Measurements from ENCODE around the gene CACNG1. TPM values are rescaled to one million over a fixed set of nuclear protein-coding genes. Genes with fewer than 3 reads are reported as not detected.
"Not testable (repeated sequence)": the region's sequence is repeated elsewhere in the genome, so short reads cannot be mapped to it uniquely, and the experiment has no call there.

CACNG1 gene
- total RNA-seq, 1 experiment from 2014 or later = not detected

DNA sequence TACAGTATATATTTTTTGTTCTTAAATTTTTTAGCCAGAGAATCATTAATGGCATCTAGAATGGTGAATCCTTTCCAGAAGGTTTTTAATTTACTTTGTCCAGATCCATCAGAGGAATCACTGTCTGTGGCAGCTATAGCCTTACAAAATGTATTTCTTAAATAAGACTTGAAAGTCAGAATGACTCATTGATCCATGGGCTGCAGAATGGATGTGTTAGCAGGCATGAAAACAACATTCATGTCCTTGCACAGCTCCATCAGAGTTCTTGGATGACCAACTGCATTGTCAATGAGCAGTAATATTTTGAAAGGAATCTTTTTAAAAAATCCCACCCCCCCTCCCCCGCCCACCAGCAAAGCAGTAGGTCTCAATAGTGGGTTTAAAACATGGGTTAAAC lies 51.4 kb downstream of the CACNG1 start:
- Histone ChIP-seq H3K27ac (ENCODE audit: low read depth, low read length, poor library complexity, severe bottlenecking) (no peak overlapping the region), H3K9me3 (ENCODE audit: low read depth, low read length, poor library complexity, severe bottlenecking) (no peaks in the 10 kb centered on the region), H3K4me1 (ENCODE audit: insufficient read depth, low read length, poor library complexity, severe bottlenecking) (no peaks in the 10 kb centered on the region), H3K4me3 (ENCODE audit: low read depth, low read length, poor library complexity, severe bottlenecking) (no peak overlapping the region), H3K36me3 (ENCODE audit: insufficient read depth, low read length, poor library complexity, severe bottlenecking) (no peaks in the 10 kb centered on the region), H3K27me3 (replicated peaks; ENCODE audit: insufficient read depth, low read depth, low read length, poor library complexity) (no peaks in the 10 kb centered on the region)
- TF ChIP-seq CTCF (conservative IDR thresholded peaks at IDR 0.05; ENCODE audit: low read depth, low read length) (no peak), EZH2 (IDR thresholded peaks at IDR 0.05; ENCODE audit: borderline replicate concordance, low read depth, low read length, poor library complexity, severe bottlenecking) (no peak)
- intact Hi-C loops (cut with micrococcal nuclease; ENCODE audit: unreplicated experiment) = no loop called here
- no TSS peak for BruUV-seq (replicated peaks)
- ChIA-PET POLR2A (ENCODE audit: low non-redundant PET) (no interaction called here), CTCF (no interaction called here)
- no peak for DNase-seq (ENCODE audit: low spot score)

GRCh38 chr17:67096609-67097008 lies 52.3 kb downstream of the CACNG1 start:
- Histone ChIP-seq H3K27me3 (replicated peaks; ENCODE audit: insufficient read depth, low read depth, low read length, poor library complexity) (no peaks in the 10 kb centered on the region), H3K36me3 (ENCODE audit: insufficient read depth, low read length, poor library complexity, severe bottlenecking) (no peaks in the 10 kb centered on the region), H3K9me3 (ENCODE audit: low read depth, low read length, poor library complexity, severe bottlenecking) (no peaks in the 10 kb centered on the region), H3K27ac (ENCODE audit: low read depth, low read length, poor library complexity, severe bottlenecking) (no peak overlapping the region), H3K4me3 (ENCODE audit: low read depth, low read length, poor library complexity, severe bottlenecking) (no peak overlapping the region), H3K4me1 (ENCODE audit: insufficient read depth, low read length, poor library complexity, severe bottlenecking) (no peaks in the 10 kb centered on the region)
- CTCF ChIA-PET = no interaction called here
- POLR2A ChIA-PET (ENCODE audit: low non-redundant PET) = no interaction called here
- TF ChIP-seq CTCF (conservative IDR thresholded peaks at IDR 0.05; ENCODE audit: low read depth, low read length) (no peak), EZH2 (IDR thresholded peaks at IDR 0.05; ENCODE audit: borderline replicate concordance, low read depth, low read length, poor library complexity, severe bottlenecking) (no peak)
- no TSS peak for BruUV-seq (replicated peaks)
- DNase-seq (ENCODE audit: low spot score) = no peak
- intact Hi-C loops (cut with micrococcal nuclease; ENCODE audit: unreplicated experiment) = no loop called here

DNA sequence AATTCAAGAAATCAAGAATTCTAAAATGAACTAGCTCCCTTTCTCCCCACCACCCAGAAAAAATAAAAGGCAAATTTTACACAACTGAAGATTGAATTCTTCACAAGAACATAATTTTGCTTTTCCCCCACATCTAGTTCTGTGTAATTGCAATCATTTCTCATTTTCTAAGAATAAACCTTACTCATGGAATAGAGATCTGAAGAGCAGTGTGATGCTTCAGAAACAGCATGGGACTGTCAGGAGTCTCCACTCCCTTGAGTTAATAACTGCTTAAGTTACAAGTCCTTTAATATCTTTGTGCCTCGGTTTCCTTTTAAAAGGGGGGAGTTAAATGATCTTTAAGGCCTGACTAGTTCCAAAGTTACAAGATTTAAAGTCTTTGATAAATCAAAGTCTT lies 53.7 kb downstream of the CACNG1 start:
- intact Hi-C loops (cut with micrococcal nuclease; ENCODE audit: unreplicated experiment) = no loop called here
- TF ChIP-seq EZH2 (IDR thresholded peaks at IDR 0.05; ENCODE audit: borderline replicate concordance, low read depth, low read length, poor library complexity, severe bottlenecking) (no peak), CTCF (conservative IDR thresholded peaks at IDR 0.05; ENCODE audit: low read depth, low read length) (no peak)
- no TSS peak for BruUV-seq (replicated peaks)
- CTCF ChIA-PET = no interaction called here
- Histone ChIP-seq H3K36me3 (ENCODE audit: insufficient read depth, low read length, poor library complexity, severe bottlenecking) (no peaks in the 10 kb centered on the region), H3K27ac (ENCODE audit: low read depth, low read length, poor library complexity, severe bottlenecking) (no peak overlapping the region), H3K27me3 (replicated peaks; ENCODE audit: insufficient read depth, low read depth, low read length, poor library complexity) (no peaks in the 10 kb centered on the region), H3K4me1 (ENCODE audit: insufficient read depth, low read length, poor library complexity, severe bottlenecking) (no peaks in the 10 kb centered on the region), H3K9me3 (ENCODE audit: low read depth, low read length, poor library complexity, severe bottlenecking) (no peaks in the 10 kb centered on the region), H3K4me3 (ENCODE audit: low read depth, low read length, poor library complexity, severe bottlenecking) (no peak overlapping the region)
- POLR2A ChIA-PET (ENCODE audit: low non-redundant PET) = no interaction called here
- DNase-seq (ENCODE audit: low spot score) = no peak

DNA sequence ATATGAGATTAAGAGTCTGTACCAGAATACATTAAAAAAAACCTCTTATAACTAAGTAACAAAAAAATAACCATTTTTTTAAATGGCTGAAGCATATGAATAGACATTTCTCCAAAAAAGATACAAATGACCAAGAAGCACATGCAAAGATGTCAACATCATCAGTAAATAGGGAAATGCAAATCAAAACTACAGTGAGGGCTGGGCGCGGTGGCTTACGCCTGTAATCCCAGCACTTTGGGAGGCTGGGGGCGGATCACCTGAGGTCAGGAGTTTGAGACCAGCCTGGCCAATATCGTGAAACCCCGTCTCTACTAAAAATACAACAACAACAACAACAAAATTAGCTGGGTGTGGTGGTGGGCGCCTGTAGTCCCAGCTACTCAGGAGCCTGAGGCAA lies 60.3 kb downstream of the CACNG1 start:
- POLR2A ChIA-PET (ENCODE audit: low non-redundant PET); H3K27ac ChIP-seq (ENCODE audit: low read depth, low read length, poor library complexity, severe bottlenecking); CTCF ChIA-PET; DNase-seq (ENCODE audit: low spot score); H3K4me3 ChIP-seq (ENCODE audit: low read depth, low read length, poor library complexity, severe bottlenecking); BruUV-seq (replicated peaks); H3K9me3 ChIP-seq (ENCODE audit: low read depth, low read length, poor library complexity, severe bottlenecking); H3K4me1 ChIP-seq (ENCODE audit: insufficient read depth, low read length, poor library complexity, severe bottlenecking); intact Hi-C loops (cut with micrococcal nuclease; ENCODE audit: unreplicated experiment); H3K27me3 ChIP-seq (replicated peaks; ENCODE audit: insufficient read depth, low read depth, low read length, poor library complexity): not testable (repeated sequence)
- peaks cover 32% of the 10 kb centered on the region for H3K36me3 ChIP-seq (ENCODE audit: insufficient read depth, low read length, poor library complexity, severe bottlenecking)
